ENCODE data around the gene PCDHB12.
A peak's percentile ranks its signal among the peaks of the same experiment; 100 is the strongest.
"Not testable (repeated sequence)": the region's sequence is repeated elsewhere in the genome, so short reads cannot be mapped to it uniquely, and the experiment has no call there.

Gene PCDHB12

DNA sequence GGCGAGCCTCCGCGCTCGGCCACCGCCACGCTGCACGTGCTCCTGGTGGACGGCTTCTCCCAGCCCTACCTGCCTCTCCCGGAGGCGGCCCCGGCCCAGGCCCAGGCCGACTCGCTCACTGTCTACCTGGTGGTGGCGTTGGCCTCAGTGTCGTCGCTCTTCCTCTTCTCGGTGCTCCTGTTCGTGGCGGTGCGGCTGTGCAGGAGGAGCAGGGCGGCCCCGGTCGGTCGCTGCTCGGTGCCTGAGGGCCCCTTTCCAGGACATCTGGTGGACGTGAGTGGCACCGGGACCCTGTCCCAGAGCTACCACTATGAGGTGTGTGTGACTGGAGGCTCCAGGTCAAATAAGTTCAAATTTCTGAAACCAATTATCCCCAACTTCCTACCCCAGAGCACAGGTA lies 2.3 kb downstream of the PCDHB12 start:
- DNase-seq, result not testable (repeated sequence)

DNA sequence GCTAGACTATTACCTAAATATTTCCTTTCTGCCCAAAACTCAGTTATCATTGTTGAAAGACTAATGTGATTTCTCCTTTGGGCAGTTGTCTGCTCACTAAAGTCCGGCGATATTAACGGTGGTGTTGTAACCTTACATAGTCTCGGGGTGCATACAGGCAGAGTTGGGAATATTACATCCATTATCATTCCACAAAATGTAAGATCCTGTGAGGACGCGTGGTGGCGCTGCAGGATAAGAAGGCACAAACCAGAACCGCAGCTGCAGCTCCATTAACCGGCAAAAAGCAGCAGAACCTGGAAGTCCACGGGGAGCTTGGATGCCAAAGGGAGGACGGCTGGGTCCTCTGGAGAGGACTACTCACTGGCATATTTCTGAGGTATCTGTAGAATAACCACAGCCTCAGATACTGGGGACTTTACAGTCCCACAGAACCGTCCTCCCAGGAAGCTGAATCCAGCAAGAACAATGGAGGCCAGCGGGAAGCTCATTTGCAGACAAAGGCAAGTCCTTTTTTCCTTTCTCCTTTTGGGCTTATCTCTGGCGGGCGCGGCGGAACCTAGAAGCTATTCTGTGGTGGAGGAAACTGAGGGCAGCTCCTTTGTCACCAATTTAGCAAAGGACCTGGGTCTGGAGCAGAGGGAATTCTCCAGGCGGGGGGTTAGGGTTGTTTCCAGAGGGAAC lies 5.3 kb downstream of the PCDHB12 start, which contains the start of gene PCDHB13:
TSS of gene PCDHB13 (plus strand) at position 264 of the 684 bp plus-strand sequence. CDS start at position 469, 205 bp downstream.
- DNase-seq, result peak; percentile 10

DNA sequence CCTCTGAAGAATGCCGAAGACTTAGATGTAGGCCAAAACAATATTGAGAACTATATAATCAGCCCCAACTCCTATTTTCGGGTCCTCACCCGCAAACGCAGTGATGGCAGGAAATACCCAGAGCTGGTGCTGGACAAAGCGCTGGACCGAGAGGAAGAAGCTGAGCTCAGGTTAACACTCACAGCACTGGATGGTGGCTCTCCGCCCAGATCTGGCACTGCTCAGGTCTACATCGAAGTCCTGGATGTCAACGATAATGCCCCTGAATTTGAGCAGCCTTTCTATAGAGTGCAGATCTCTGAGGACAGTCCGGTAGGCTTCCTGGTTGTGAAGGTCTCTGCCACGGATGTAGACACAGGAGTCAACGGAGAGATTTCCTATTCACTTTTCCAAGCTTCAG lies 6.1 kb downstream of the PCDHB12 start:
- DNase-seq, result not testable (repeated sequence)

DNA sequence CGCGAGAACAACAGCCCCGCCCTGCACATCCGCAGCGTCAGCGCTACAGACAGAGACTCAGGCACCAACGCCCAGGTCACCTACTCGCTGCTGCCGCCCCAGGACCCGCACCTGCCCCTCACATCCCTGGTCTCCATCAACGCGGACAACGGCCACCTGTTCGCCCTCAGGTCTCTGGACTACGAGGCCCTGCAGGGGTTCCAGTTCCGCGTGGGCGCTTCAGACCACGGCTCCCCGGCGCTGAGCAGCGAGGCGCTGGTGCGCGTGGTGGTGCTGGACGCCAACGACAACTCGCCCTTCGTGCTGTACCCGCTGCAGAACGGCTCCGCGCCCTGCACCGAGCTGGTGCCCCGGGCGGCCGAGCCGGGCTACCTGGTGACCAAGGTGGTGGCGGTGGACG lies 7.0 kb downstream of the PCDHB12 start:
- not testable (repeated sequence) for DNase-seq

DNA sequence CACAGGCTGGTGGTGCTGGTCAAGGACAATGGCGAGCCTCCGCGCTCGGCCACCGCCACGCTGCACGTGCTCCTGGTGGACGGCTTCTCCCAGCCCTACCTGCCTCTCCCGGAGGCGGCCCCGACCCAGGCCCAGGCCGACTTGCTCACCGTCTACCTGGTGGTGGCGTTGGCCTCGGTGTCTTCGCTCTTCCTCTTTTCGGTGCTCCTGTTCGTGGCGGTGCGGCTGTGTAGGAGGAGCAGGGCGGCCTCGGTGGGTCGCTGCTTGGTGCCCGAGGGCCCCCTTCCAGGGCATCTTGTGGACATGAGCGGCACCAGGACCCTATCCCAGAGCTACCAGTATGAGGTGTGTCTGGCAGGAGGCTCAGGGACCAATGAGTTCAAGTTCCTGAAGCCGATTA lies 7.5 kb downstream of the PCDHB12 start:
- not testable (repeated sequence) for DNase-seq

DNA sequence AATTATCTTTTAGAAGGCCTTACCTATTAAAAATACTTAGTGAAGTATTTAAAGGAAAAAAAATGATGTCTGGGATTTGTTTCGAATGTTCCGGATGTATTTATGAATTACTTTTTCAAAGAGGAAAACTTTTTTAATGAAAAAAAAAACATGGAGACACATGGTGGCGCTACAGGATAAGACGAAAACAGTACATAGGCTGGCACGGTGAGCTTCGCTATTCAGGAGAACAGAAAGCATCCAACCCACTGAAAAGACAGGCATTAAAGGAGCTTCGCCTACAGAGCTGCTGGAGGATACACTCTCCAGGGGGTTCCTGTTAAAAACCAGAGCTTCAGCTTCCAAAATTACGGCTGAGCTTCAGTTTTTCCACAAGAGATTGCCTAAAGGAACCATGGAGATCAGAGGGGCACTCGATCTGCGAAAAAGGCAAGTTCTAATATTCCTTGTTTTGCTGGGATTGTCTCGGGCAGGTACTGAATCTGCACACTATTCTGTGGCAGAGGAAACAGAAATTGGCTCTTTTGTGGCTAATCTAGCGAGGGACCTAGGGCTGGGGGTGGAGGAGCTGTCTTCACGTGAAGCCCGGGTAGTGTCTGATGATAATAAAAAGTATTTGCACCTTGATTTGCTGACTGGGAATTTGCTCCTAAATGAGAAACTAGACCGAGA lies 14.7 kb downstream of the PCDHB12 start, which contains the start of gene PCDHB14:
TSS of gene PCDHB14 (plus strand) at position 232 of the 672 bp plus-strand sequence. CDS start at position 395, 163 bp downstream.
- DNase-seq, result no peak

DNA sequence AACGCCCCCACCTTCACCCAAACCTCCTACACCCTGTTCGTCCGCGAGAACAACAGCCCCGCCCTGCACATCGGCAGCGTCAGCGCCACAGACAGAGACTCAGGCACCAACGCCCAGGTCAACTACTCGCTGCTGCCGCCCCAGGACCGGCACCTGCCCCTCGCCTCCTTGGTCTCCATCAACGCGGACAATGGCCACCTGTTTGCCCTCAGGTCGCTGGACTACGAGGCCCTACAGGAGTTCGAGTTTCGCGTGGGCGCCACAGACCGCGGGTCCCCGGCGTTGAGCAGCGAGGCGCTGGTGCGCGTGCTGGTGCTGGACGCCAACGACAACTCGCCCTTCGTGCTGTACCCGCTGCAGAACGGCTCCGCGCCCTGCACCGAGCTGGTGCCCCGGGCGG lies 16.3 kb downstream of the PCDHB12 start:
- not testable (repeated sequence) for DNase-seq

DNA sequence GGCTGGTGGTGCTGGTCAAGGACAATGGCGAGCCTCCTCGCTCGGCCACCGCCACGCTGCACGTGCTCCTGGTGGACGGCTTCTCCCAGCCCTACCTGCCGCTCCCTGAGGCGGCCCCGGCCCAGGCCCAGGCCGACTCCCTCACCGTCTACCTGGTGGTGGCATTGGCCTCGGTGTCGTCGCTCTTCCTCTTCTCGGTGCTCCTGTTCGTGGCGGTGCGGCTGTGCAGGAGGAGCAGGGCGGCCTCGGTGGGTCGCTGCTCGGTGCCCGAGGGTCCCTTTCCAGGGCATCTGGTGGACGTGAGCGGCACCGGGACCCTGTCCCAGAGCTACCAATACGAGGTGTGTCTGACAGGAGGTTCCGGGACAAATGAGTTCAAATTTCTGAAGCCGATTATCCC lies 16.9 kb downstream of the PCDHB12 start:
- DNase-seq, result not testable (repeated sequence)

DNA sequence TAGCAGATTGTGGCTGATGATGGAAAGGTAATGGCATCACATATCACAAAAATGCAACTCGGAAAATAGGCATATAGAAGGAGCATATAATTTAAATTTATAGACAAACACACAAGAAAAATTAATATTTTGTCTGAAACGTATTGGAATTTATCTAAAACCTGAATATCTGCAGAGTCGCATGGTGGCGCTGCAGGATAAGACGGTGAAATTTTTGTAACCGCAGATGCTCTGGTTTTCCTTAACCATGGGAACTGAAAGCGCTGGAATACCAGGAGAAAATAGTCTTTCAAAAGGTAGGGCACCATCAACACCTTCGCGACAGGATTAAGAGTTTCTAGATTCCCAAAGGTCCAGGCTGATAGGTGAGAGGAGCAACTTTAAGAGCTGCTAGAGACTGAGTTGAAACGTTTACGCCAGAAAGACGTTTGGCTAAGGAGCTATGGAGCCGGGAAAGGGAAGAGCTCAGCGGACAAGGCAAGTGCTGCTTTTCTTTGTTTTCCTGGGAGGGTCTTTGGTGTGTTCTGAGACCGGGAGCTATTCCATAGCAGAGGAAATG lies 25.7 kb downstream of the PCDHB12 start:
- no peak for DNase-seq

DNA sequence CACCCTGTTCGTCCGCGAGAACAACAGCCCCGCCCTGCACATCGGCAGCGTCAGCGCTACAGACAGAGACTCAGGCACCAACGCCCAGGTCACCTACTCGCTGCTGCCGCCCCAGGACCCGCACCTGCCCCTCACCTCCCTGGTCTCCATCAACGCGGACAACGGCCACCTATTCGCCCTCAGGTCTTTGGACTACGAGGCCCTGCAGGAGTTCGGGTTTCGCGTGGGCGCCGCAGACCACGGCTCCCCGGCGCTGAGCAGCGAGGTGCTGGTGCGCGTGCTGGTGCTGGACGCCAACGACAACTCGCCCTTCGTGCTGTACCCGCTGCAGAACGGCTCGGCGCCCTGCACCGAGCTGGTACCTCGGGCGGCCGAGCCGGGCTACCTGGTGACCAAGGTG lies 27.4 kb downstream of the PCDHB12 start:
- not testable (repeated sequence) for DNase-seq

DNA sequence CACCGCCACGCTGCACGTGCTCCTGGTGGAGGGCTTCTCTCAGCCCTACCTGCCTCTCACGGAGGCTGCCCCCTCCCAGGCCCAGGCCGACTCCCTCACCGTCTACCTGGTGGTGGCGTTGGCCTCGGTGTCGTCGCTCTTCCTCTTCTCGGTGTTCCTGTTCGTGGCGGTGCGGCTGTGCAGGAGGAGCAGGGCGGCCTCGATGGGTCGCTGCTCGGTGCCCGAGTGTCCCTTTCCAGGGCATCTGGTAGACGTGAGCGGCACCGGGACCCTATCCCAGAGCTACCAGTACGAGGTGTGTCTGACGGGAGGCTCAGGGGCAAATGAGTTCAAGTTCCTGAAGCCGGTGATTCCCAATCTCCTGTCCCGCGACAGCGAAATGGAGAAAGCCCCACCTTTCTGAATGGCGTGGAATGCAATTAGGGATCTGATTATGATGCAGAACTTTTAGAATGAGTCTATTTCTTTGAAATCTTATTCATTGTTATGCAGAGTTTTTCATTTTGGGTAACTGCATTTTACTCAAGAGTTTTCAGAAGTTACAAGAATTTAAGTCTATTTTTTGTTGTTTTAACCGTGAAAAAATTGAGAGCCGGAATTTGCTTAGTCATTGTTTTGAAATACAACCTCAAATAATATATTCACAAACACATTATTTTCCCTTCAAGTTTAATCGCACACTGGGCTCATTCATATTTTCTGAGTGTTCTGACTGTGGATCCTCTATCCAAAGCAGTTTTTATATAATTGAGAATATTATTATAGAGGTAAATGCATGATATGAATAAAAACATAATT lies 28.2 kb downstream of the PCDHB12 start:
- DNase-seq, result no peak

DNA sequence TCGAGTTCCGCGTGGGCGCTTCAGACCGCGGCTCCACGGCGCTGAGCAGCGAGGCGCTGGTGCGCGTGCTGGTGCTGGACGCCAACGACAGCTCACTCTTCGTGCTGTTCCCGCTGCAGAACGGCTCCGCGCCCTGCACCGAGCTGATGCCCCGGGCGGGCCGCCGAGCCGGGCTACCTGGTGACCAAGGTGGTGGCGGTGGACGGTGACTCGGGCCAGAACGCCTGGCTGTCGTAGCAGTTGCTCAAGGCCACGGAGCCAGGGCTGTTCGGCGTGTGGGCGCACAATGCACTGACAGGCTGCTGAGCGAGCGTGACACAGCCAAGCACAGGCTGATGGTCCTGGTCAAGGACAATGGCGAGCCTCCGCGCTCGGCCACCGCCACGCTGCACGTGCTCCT lies 33.0 kb downstream of the PCDHB12 start:
- DNase-seq, result no peak

DNA sequence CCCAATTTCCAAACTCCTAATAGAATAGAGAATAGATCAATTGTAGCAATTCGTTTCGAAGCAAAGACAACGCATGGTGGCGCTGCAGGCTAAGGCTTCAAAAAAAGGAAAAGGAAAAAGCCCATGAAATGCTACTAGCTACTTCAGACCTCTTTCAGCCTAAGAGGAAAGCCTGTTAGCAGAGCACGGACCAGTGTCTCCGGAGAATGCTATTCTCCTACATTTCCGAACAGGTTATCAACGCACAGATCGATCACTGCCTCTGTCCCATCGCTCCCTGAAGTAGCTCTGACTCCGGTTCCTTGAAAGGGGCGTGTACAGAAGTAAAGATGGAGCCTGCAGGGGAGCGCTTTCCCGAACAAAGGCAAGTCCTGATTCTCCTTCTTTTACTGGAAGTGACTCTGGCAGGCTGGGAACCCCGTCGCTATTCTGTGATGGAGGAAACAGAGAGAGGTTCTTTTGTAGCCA lies 36.8 kb downstream of the PCDHB12 start, which contains the start of gene PCDHB15:
TSS of gene PCDHB15 (plus strand) at position 146 of the 468 bp plus-strand sequence. CDS start at position 330, 184 bp downstream.
- no peak for DNase-seq

DNA sequence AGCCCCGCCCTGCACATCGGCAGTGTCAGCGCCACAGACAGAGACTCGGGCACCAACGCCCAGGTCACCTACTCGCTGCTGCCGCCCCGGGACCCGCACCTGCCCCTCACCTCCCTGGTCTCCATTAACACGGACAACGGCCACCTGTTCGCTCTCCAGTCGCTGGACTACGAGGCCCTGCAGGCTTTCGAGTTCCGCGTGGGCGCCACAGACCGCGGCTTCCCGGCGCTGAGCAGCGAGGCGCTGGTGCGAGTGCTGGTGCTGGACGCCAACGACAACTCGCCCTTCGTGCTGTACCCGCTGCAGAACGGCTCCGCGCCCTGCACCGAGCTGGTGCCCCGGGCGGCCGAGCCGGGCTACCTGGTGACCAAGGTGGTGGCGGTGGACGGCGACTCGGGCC lies 38.5 kb downstream of the PCDHB12 start:
- DNase-seq, result not testable (repeated sequence)

DNA sequence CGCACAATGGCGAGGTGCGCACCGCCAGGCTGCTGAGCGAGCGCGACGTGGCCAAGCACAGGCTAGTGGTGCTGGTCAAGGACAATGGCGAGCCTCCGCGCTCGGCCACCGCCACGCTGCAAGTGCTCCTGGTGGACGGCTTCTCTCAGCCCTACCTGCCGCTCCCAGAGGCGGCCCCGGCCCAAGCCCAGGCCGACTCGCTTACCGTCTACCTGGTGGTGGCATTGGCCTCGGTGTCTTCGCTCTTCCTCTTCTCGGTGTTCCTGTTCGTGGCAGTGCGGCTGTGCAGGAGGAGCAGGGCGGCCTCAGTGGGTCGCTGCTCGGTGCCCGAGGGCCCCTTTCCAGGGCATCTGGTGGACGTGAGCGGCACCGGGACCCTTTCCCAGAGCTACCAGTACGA lies 38.9 kb downstream of the PCDHB12 start:
- not testable (repeated sequence) for DNase-seq

DNA sequence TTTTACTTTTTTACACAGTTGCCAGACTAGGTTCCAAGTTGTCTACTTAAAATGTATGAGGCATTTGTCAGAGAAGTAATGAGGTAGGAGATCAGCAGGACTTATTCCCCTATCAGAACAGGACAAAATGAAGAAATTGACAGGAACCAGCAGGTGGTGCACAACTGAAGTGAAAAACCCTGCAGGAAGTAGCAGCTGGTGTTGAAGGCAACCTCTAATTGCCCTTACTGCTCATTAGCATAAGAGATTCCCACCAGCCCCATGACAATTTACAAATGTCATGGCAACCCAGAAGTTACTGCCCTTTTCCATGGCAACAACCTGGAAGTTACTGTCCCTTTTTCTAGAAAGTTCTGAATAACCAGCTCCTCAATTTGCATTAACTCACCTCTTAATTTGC lies 42.1 kb downstream of the PCDHB12 start:
- no peak for DNase-seq

DNA sequence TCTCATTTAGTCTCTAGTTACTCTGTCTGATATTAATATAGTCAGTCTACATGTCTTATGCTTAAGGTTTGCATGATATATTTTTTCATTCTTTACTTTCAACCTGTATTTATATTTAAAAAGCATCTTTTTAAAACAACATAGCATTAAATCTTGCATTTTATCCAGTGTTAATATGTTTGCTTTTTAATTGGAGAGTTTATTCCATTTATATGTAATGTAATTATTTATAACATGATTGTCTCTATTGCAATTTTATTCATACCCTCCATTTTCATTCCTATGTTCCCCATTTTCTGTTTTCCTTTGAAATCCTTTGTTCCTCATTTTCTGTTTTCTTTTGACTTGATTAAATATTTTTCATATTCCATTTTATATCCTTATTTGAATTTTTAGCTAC lies 49.9 kb downstream of the PCDHB12 start:
- DNase-seq, result no peak

DNA sequence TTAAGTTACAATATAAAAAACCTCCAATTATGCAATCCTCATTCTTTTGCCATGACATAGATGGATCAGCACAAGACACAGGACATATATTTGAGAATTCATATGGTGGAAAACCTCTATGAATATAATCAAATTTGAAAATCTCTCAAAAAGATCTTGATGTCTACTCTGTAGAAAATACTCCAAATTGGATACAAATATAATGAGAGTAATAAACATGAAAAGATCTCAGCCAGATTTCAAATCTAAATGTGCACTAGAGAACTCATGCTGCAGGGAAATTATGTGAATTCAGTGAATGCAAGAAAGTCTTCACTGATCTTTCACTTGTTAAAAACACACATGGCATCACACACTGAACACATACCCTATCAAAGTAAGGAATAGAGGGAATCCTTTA lies 50.4 kb downstream of the PCDHB12 start:
- no peak for DNase-seq

DNA sequence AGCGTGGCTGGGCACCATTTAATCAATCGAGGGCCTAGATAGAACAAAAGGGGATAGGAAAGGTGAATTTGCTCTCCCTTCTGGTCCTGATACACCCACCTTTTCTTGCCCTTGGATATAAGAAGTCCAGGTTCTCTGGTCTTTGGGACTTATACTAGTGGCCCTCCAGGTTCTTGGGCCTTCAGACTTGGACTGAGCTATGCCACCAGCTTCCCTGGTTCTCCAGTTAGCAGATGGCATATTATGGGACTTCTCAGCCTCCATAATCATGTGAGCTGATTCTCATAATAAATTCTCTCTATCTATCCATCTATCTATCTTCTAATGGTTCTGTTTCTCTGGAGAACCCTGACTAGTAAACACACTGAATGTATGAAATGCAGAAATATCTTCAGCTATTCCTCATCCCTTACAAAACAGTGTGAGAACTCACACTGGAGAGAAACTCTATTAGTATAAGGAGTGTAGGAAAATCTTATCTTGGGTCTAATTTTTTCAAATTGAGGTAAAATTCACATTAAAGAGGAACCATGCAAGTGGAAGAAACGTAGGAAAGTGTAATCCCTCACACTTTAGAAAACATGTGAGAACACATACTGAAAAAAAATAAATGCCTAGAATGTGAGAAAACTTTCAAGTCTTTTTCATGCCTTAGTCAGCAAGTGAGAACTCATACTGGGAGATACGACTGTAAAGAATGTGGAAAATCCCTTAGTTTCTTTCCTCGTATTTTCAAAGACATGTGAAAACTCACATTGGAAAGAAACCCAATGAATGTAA lies 52.1 kb downstream of the PCDHB12 start:
- no peak for DNase-seq

DNA sequence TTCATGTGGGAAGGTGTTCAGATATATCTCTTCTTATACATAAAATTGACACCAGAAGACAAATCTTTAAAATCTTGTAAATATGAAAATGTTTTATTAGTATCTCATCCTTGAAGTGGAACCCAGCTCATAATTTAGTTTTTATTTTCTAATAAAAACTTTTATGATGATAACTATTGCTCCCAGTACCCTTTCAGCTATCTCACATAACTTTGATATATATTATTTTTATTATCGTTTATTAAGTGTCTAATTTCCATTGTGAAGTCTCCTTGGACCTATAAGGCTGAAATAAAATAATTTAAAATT lies 52.7 kb downstream of the PCDHB12 start:
- DNase-seq, result no peak

Measured in stimulated activated CD4-positive, alpha-beta T cell treated with anti-CD3 and anti-CD28 coated beads, Interleukin-1b, Interleukin-23, amount 100 ng/mL, for 48 hours (primary cell).